Left renal cortex interstitium (tissue), 4 donors: Measurements from ENCODE around the gene ENTPD5. TPM values are rescaled to one million over a fixed set of nuclear protein-coding genes. Genes with fewer than 3 reads are reported as not detected.
A peak's percentile ranks its signal among the peaks of the same experiment; 100 is the strongest.
"Not testable (repeated sequence)": the region's sequence is repeated elsewhere in the genome, so short reads cannot be mapped to it uniquely, and the experiment has no call there.

Experiments
- DNase-seq, 4 donors: peaks; one replicate each; pipeline ENCODE4 v3.0.0-alpha.2; 2013; ENCODE audit warnings: low read depth in 4 of 4, low spot score in 2 of 4, missing footprints in 1 of 4
- polyA plus RNA-seq, 4 donors: library from polyadenylated mRNA; unstranded; fragments of 120-200 nt; gene quantifications; one replicate each; pipeline ENCODE4 v1.2.1, GENCODE V29; 2013; ENCODE audit not compliant: insufficient read length in 4 of 4

The ENTPD5 gene
- polyA plus RNA-seq, 4 donors: 41.1 to 55.8 (median 49.8) TPM

- no peak for DNase-seq
Observed at GRCh38 chr14:74008843-74009499, 10.1 kb downstream of the ENTPD5 start.

- not testable (repeated sequence) for DNase-seq
Observed at GRCh38 chr14:74005664-74006063, 13.4 kb downstream of the ENTPD5 start.

DNA sequence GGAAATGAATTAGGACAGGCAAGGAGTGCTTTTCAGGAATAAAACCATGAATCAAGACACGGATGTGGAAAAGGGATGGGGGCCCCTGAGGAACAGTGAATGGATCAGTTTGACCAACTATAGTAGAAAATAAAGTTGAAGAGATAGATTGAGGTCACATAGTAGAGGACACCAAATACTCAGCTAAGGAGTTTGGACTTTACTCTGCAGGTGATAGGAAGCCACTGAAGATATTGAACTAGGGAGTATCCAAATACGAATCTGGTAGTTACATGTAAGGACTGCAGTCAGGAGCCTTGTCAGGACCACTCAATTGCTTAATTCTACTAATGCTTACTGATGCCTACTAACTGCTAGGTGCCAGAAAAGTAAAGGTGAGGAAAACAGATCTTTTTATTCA is 20.4 kb downstream of the ENTPD5 start:
- DNase-seq: no peak

GRCh38 chr14:73997944-73998447 is 21.1 kb downstream of the ENTPD5 start:
- no peak for DNase-seq

- no peak for DNase-seq
Observed at GRCh38 chr14:73997108-73997943, 21.8 kb downstream of the ENTPD5 start.

DNA sequence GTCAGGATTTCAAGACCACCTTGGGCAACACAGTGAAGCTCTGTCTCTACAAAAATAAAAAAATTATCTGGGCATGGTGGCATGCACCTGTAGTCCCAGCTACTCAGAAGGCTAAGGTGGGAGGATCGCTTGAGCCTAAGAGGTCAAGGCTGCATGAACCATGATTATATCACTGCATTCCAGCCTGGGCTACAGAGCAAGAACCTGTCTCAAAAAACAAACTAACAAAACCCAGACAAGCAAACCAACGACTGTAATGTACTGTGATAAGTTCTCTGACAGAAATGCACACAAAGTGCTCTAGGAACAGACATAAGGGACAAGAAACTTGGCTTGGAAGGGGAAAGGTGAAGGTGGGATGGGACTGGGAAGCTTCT is 22.4 kb downstream of the ENTPD5 start:
- DNase-seq: no peak

DNA sequence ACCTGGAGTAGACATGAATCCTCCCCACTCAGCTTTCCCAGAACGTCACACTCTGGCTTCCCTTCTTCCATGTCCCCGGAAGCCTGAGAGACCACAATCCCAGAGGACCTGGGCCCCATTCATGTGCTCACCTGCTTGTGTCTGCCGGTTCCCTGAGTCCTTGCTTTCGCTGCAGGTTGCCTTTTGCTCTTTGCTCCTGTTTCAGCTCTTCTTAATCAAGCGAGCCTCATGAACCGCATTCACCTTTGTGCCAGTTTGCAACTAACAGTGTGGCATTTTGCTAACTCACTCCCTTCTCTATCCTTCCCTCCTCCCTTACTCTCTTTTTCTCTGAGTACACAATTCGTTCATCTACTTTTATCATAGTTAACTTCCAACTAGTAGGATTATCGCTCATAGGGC is 23.1 kb downstream of the ENTPD5 start:
- DNase-seq: no peak

GRCh38 chr14:73994926-73995325 is 24.2 kb downstream of the ENTPD5 start:
- DNase-seq: not testable (repeated sequence)

- DNase-seq: no peak
Observed at GRCh38 chr14:73991092-73991491, 28.0 kb downstream of the ENTPD5 start.

DNA sequence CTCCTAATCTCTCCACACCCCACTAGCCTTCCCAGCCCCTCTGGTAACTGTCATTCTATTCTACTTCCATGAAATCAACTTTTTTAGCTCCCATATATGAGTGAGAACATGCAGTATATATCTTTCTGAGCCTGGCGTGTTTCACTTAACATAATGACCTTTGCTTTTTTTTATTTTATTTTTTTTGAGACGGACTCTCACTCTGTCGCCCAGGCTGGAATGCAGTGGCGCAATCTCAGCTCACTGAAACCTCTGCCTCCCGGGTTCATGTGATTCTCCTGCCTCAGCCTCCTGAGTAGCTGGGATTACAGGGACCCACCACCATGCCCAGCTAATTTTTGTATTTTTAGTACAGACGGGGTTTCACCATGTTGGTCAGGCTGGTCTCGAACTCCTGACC is 30.4 kb downstream of the ENTPD5 start:
- not testable (repeated sequence) for DNase-seq

DNA sequence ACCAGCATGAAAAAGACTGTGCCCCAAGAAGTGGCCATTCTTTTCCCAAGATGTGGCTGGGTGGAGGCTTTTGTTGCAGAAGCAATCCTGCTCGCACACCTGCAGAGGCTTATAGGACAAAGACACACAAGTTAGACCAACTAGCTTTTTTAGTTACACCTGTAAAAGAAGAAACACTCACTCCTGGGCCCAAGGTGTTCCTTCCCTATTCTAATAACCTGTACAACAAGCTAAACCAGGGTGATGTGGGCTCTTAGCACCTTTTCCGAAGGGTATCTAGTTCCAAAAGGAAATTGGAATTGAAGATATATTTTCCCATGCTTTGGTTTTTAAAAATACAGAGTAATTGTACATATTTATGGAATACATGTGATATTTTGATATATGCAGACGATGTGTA is 31.0 kb downstream of the ENTPD5 start:
- DNase-seq: no peak

- no peak for DNase-seq
Observed at GRCh38 chr14:73977896-73978295, 41.2 kb downstream of the ENTPD5 start.

- no peak for DNase-seq
Observed at GRCh38 chr14:73976125-73976524, 43.0 kb downstream of the ENTPD5 start.

DNA sequence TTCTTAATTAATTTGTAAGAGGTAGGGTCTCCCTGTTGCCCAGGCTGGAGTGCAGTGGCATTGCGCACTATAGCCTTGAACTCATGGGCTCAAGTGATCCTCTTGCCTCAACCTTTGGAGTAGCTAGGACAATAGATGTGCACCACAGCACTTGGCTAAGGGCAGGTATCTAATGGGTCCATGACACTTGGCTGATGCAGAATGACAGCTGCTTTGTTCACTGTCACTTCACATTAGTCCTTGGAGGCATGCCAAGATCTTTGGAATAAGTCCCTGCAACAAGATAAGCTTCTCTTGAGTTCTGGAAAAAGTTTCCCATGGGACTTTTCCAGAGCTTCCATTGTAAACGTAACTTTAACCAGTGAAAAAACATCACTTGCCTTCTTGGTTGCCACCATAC is 45.6 kb downstream of the ENTPD5 start:
- no peak for DNase-seq

- DNase-seq: no peak
Observed at GRCh38 chr14:73968885-73969284, 50.2 kb downstream of the ENTPD5 start.

- no peak for DNase-seq
Observed at GRCh38 chr14:73965216-73965615, 53.9 kb downstream of the ENTPD5 start.

DNA sequence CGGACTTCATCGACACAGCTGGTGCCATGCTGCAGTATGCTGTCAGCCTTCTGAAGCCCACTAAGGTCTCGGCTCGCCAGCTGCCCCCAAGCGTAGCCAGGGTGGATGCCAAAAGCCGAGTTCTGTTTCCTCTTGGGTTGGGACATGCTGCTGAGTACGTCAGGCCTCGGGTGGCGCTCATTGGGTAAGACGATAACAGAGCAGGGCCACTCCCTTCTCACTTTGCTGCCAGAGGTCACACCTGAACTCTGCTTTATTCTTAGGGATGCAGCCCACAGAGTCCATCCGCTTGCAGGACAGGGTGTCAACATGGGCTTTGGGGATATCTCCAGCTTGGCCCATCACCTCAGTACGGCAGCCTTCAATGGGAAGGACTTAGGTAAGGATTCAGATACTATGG is 57.9 kb downstream of the ENTPD5 start:
- DNase-seq: no peak

DNA sequence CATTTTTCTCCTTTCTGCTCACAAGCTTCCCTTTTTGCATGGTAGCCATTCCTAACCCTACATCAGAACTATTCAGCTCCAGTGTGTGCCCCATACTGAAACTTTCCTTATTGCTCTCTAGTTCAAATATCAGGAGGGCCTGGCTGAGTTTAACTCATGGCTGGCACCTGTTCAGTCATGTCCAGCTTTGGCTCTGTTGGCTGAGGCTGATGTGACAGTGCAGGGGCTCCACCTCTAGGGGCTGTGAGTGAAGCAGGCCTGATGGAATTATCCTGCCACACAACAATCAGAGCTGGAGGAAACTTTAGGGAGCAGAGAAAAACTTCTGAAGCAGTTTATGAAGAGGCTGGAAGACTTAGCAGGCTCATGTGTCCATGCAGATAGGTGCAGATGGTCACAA is 60.5 kb downstream of the ENTPD5 start:
- no peak for DNase-seq

GRCh38 chr14:73955674-73956073 is 63.4 kb downstream of the ENTPD5 start:
- DNase-seq: no peak

DNA sequence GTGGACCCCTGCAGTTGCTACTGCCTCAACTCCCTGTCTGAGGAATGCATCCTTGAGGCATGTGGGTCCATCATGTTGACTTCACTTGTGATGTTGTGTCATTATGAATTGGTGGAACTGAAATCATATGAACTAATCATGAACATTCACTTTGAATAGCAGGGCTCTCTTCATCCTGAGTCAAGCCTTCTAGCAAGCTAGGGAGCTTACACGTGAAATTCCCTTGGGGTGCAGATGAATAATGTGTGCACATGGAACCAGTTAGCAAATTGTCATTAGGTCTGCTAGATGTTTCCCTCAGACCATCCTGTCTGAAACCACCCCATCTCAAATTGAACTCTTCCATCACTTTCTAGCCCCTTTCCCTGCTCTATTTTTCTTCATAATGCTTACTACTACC is 65.4 kb downstream of the ENTPD5 start:
- no peak for DNase-seq

GRCh38 chr14:73949752-73950734 is 69.0 kb downstream of the ENTPD5 start, which contains the start of the genes COQ6 and FAM161B:
Gene COQ6, plus strand, starts transcription at chr14:73950302. Its CDS starts 31 bp downstream, at chr14:73950333.
Gene FAM161B, minus strand, starts transcription at chr14:73950094. Its CDS starts 68 bp downstream, at chr14:73950026.
- peak; percentile 87 to 97 (median 94) for DNase-seq
